HepG2 (cell line): ENCODE results near the gene CAPG. TPM values are rescaled to one million over a fixed set of nuclear protein-coding genes. Genes with fewer than 3 reads are reported as not detected.
A peak's percentile ranks its signal among the peaks of the same experiment; 100 is the strongest.
"Not testable (repeated sequence)": the region's sequence is repeated elsewhere in the genome, so short reads cannot be mapped to it uniquely, and the experiment has no call there.

ENCODE experiments used
- ATAC-seq: fragments of 200-7000 bp; cut with Tn5 transposase; 3 replicates; pipeline ENCODE4 v1.9.1; 2020; ENCODE audit warnings: mild to moderate bottlenecking, moderate library complexity
- BruUV-seq: library from RNA; stranded (reverse); fragments of 400-500 nt; replicated peaks from 2 replicates; lab custom pipeline; 2021; lab: Mats Ljungman, UMichigan
- CTCF ChIA-PET: fragments of 300-600 bp; formaldehyde crosslinking; extraction: SDS; loops from one replicate; lab custom pipeline; 2021; ENCODE audit warnings: low total read pairs, inconsistent platforms, low intra/inter-chr PET ratio; lab: Yijun Ruan, JAX
- POLR2A ChIA-PET: fragments of 350-600 bp; sonication (Branson Sonifier 250); formaldehyde crosslinking; loops from one replicate; lab custom pipeline; 2020; ENCODE audit warnings: antibody characterized with exemption, inconsistent platforms; lab: Yijun Ruan, JAX
- DNase-seq: peaks from one replicate; pipeline ENCODE4 v3.0.0-alpha.2; 2015; ENCODE audit warnings: low spot score
- FAIRE-seq: peaks from 3 replicates; lab custom pipeline; 2011; peaks lifted over from hg19 to GRCh38; lab: Jason Lieb, UNC
- H2AFZ ChIP-seq: one replicate; pipeline ENCODE4 v1.6.1; 2011; ENCODE audit warnings: low read length, inconsistent platforms
- H3K27ac ChIP-seq: fragments of 300-600 bp; 3 replicates; pipeline ENCODE4 v1.8.0; 2011; ENCODE audit warnings: mixed run types, mild to moderate bottlenecking, mixed read lengths, low read length, inconsistent platforms; ENCODE audit not compliant: insufficient read depth; ENCODE audit errors: extremely low read length
- H3K27me3 ChIP-seq, 2 experiments: fragments of 200-600 bp in 1 of 2; 2 replicates in 1 of 2; 3 replicates in 1 of 2; pipeline versions ENCODE4 v1.6.0 to v1.8.0; 2011; ENCODE audit warnings: low read length in 2 of 2, mild to moderate bottlenecking in 2 of 2, moderate library complexity in 2 of 2, inconsistent platforms in 1 of 2; ENCODE audit not compliant: insufficient read depth in 2 of 2, control insufficient read depth in 1 of 2
- H3K36me3 ChIP-seq, 2 experiments: fragments of 200-600 bp in 1 of 2; replicated peaks in 1 of 2; 2 replicates in 1 of 2; 3 replicates in 1 of 2; pipeline versions ENCODE4 v1.5.1 to v1.8.0; 2011; ENCODE audit warnings: low read length in 2 of 2, inconsistent platforms in 1 of 2; ENCODE audit not compliant: insufficient read depth in 2 of 2, control insufficient read depth in 1 of 2
- H3K4me1 ChIP-seq: 2 replicates; pipeline ENCODE4 v1.5.1; 2012; ENCODE audit warnings: low read length, inconsistent platforms; ENCODE audit not compliant: insufficient read depth
- H3K4me2 ChIP-seq: 2 replicates; pipeline ENCODE4 v1.6.0; 2011; ENCODE audit warnings: low read depth, low read length, inconsistent platforms
- H3K4me3 ChIP-seq, 3 experiments: fragments of 200-600 bp in 1 of 3; sonication (generic), shearing (Covaris generic) in 1 of 3; replicated peaks in 1 of 3; 2 replicates each; pipeline ENCODE4 v1.5.1; 2011 to 2016; ENCODE audit warnings: low read length in 3 of 3, inconsistent platforms in 2 of 3, low read depth in 2 of 3, mild to moderate bottlenecking in 2 of 3, control low read depth in 1 of 3, mixed read lengths in 1 of 3; ENCODE audit not compliant: insufficient read depth in 1 of 3
- H3K79me2 ChIP-seq: one replicate; pipeline ENCODE4 v1.6.1; 2011; ENCODE audit warnings: low read length, inconsistent platforms; ENCODE audit not compliant: insufficient read depth
- H3K9ac ChIP-seq: 2 replicates; pipeline ENCODE4 v1.6.0; 2011; ENCODE audit warnings: mild to moderate bottlenecking, low read depth, low read length, inconsistent platforms; ENCODE audit not compliant: insufficient read depth
- H3K9me3 ChIP-seq: 2 replicates; pipeline ENCODE4 v1.5.1; 2012; ENCODE audit warnings: mild to moderate bottlenecking, low read length
- H4K20me1 ChIP-seq: 2 replicates; pipeline ENCODE4 v1.6.0; 2011; ENCODE audit warnings: inconsistent platforms, mild to moderate bottlenecking, low read length, moderate library complexity; ENCODE audit not compliant: insufficient read depth
- CTCF ChIP-seq: sonication (generic); formaldehyde crosslinking; IDR thresholded peaks from 2 replicates; pipeline ENCODE4 v1.5.0; 2020; ENCODE audit warnings: mild to moderate bottlenecking, missing genetic modification reagents, moderate library complexity
- MYC ChIP-seq: sonication (generic); formaldehyde crosslinking; IDR thresholded peaks from 2 replicates; pipeline ENCODE4 v1.9.0; 2021; ENCODE audit warnings: missing genetic modification reagents, borderline replicate concordance
- RXRB ChIP-seq: IDR thresholded peaks from 2 replicates; pipeline ENCODE4 v1.6.1; 2016; ENCODE audit warnings: borderline replicate concordance, missing genetic modification reagents, missing compliant biosample characterization
- STAT5B ChIP-seq: sonication (generic); formaldehyde crosslinking; IDR thresholded peaks from 2 replicates; pipeline ENCODE4 v1.4.0; 2020; ENCODE audit warnings: missing genetic modification reagents
- ZMYM3 ChIP-seq: sonication (generic); formaldehyde crosslinking; IDR thresholded peaks from 2 replicates; pipeline ENCODE4 v1.5.1; 2020; ENCODE audit warnings: mild to moderate bottlenecking, missing genetic modification reagents
- ZMYM4 ChIP-seq: sonication (generic); formaldehyde crosslinking; IDR thresholded peaks from 2 replicates; pipeline ENCODE4 v1.8.1; 2023; ENCODE audit warnings: mild to moderate bottlenecking, missing genetic modification reagents
- ZNF121 ChIP-seq: sonication (generic); formaldehyde crosslinking; IDR thresholded peaks from 2 replicates; pipeline ENCODE4 v1.5.0; 2020; ENCODE audit warnings: mild to moderate bottlenecking, missing genetic modification reagents
- ZNF460 ChIP-seq: sonication (generic); formaldehyde crosslinking; IDR thresholded peaks from 2 replicates; pipeline ENCODE4 v1.5.1; 2020; ENCODE audit warnings: missing genetic modification reagents, mild to moderate bottlenecking, borderline replicate concordance
- ZNF770 ChIP-seq: sonication (generic); formaldehyde crosslinking; IDR thresholded peaks from 2 replicates; pipeline ENCODE4 v1.5.0; 2020; ENCODE audit warnings: mild to moderate bottlenecking, missing genetic modification reagents
- WGBS: methylation state at CpG from one replicate; pipeline ENCODE4 v1.1.6; 2017; ENCODE audit warnings: low lambda C conversion rate; 5-methylcytosine and 5-hydroxymethylcytosine counted together
- in situ Hi-C: cut with HindIII; loops from 2 replicates; pipeline ENCODE4 v1.10.0; 2017; ENCODE audit warnings: low pct_unique_long_range_greater_than_20kb; ENCODE audit not compliant: extremely low pct_ligation_motif_present
- intact Hi-C: fragments of 100-400 bp; cut with micrococcal nuclease; formaldehyde crosslinking; loops from one replicate; pipeline ENCODE4 v1.10.0; 2022; ENCODE audit not compliant: unreplicated experiment
- polyA plus RNA-seq, 8 experiments: library from polyadenylated mRNA; depleted of rRNA in 3 of 8; stranded (reverse) in 7 of 8; unstranded in 1 of 8; fragments of >200 nt; fragmentation: Illumina TruSeq in 4 of 8; extraction: Trizol in 4 of 8; gene quantifications; 2 replicates each; pipeline versions ENCODE4 v1.2.1 to v1.2.3, GENCODE V29; 2011 to 2016; ENCODE audit warnings: low read depth in 4 of 8, missing spikeins in 1 of 8, mixed read lengths in 1 of 8; ENCODE audit not compliant: insufficient read depth in 1 of 8
- total RNA-seq, 5 experiments: library from RNA; depleted of rRNA; stranded (reverse); fragments of >200 nt; fragmentation: Illumina TruSeq; extraction: Trizol; gene quantifications; 2 replicates each; pipeline ENCODE4 v1.2.3, GENCODE V29; 2016; ENCODE audit warnings: low read depth in 1 of 5

CAPG gene
- total and polyA plus RNA-seq, 2 of the 13 experiments (the other 11 are each of a cell fraction or from before 2014, with no cell fraction given) = 12.7 to 18.2 TPM

DNA sequence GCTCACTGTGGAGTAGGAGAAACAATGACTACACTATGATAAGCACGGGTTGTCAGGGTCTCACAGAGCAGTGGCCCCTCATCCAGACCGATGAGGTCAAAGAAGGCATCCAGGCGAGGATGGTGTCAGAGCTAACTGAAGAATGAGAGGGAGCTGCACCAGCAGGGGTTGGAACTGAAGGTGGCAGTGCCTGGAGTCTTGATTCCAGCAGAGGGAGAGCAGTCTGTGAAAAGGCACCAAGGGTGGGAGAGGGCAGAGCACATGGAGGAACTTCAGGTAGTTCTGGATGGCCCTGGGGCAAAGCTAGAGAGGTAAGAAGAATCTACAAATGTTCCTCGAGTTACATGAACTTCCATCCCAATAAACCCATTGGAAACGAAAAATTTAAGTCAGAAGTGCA is 43.0 kb downstream of the CAPG start:
- Histone ChIP-seq H3K4me2 (no peak overlapping the region), H3K27ac (no peak overlapping the region), H3K9ac (no peak overlapping the region), H2AFZ (no peak overlapping the region), H3K27me3 (no peaks in the 10 kb centered on the region), H3K4me3 (no peak overlapping the region), H3K79me2 (no peaks in the 10 kb centered on the region), H3K4me1 (peaks cover 65% of the 10 kb centered on the region), H4K20me1 (no peaks in the 10 kb centered on the region), H3K9me3 (no peaks in the 10 kb centered on the region), H3K36me3 (no peaks in the 10 kb centered on the region)
- intact Hi-C loops = no loop called here
- FAIRE-seq (peak; percentile 12), ATAC-seq (peak; percentile 10; the same call in 1 of the 3 replicates), DNase-seq (no peak)
- TF ChIP-seq STAT5B = no peak
- 0 out of 2 replicates have a peak, but pooled peaks have one; percentile 4 for TF ChIP-seq ZMYM4 (CRISPR knock-in tag)
- 0 out of 2 replicates have a peak, but pooled peaks have one; percentile 15 for TF ChIP-seq CTCF (CRISPR knock-in tag)
- TF ChIP-seq MYC (CRISPR knock-in tag) = peak; percentile 39; the same call in 1 of the 2 replicates
- CTCF ChIA-PET = no interaction called here
- no TSS peak for BruUV-seq
- in situ Hi-C loops = no loop called here
- WGBS = 78% methylated on average over 5 of the region's 5 CpGs
- POLR2A ChIA-PET = interaction anchor here (1.1 to 5.5 kb wide), 3 partner anchors 13 to 40 kb away, joined by 3 to 86 read pairs (median 32); partner anchors contain the start of genes ELMOD3, RETSAT and TGOLN2

DNA sequence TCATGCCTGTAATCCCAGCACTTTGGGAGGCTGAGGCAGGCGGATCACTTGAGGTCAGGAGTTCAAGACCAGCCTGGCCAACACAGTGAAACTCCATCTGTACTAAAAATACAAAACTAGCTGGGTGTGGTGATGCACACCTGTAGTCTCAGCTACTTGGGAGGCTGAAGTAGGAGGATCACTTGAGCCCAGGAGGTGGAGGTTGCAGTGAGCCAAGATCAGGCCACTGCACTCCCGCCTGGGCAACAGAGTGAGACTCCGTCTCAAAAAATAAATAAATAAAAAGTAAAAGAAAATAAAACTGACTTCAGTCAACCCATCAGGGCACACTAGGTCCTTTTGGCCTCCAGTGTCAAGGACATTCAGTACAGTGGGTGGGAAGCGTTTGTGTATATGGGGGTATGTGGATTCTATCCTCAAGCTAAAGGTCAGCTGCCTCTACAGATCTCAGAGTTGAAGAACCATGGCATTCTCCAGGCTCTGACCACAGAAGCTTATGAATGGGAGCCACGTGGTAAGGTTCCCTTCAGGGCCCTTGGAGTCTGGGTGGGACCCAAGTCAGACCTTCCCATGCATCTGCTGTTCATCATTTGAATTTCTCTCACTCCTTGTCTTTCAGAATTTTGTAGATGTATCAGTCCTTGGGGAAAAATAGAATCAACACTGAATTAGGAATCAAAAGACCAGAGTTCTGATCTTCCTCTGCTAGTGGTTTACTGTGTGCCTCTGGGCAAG is 47.3 kb downstream of the CAPG start:
- DNase-seq, H4K20me1 ChIP-seq, FAIRE-seq, H3K9ac ChIP-seq, H3K36me3 ChIP-seq, H2AFZ ChIP-seq, CTCF ChIA-PET, H3K4me3 ChIP-seq, ATAC-seq, H3K27ac ChIP-seq, H3K9me3 ChIP-seq, intact Hi-C loops, H3K79me2 ChIP-seq, in situ Hi-C loops, BruUV-seq, H3K4me2 ChIP-seq, H3K27me3 ChIP-seq: not testable (repeated sequence)
- POLR2A ChIA-PET = interaction anchor here (1.5 to 5.5 kb wide), 2 partner anchors 9 to 197 kb away, joined by 5 to 86 read pairs; partner anchors contain the start of genes ELMOD3, GGCX and RETSAT
- 86% methylated on average over 5 of the region's 5 CpGs for WGBS
- peak; percentile 30; the same call in 1 of the 2 replicates for TF ChIP-seq ZNF460 (CRISPR knock-in tag)
- TF ChIP-seq RXRB (CRISPR knock-in tag) = 0 out of 2 replicates have a peak, but pooled peaks have one; percentile 24
- TF ChIP-seq ZNF121 (CRISPR knock-in tag) = peak; percentile 69; the same call in 1 of the 2 replicates
- peak; percentile 83; the same call in 1 of the 2 replicates for TF ChIP-seq ZNF770 (CRISPR knock-in tag)
- TF ChIP-seq ZMYM3 (CRISPR knock-in tag) = peak; percentile 55; the same call in 1 of the 2 replicates
- TF ChIP-seq ZMYM4 (CRISPR knock-in tag) = peak; percentile 16; the same call in 1 of the 2 replicates
- peaks cover 47% of the 10 kb centered on the region for H3K4me1 ChIP-seq
